ENCODE data around the gene TP63.
A peak's percentile ranks its signal among the peaks of the same experiment; 100 is the strongest.

Gene TP63

DNA sequence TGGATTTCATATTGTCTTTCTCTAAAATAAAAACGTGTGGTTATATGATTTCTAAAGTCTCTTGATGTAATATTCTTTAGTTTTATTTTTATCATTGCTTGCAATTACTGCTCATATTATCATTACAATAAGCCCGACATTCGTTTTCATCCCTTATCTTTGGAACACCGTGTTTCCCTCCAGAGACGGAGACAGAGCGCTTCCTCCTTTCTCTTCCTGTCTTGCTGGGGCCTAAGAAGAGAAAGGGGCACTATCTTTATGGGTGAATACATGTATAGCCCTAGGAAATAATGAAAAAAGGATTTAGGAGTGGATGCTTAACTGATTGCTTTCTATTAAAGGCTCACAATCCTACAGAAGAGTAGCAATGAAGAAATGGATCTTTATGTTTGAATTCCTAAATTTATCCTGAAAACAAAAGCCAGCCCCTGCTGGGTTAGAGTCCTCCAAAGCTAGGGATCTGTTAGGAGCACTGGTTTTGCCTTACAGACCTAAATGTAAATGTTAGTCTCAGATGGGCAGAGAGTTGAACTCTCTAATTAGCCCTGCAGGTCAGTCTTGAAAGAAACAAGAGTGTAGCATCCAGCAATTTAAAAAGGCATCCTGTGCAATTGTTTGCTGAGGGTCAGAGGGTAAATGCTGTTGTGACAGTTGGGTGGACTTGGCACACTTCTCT, 145.1 kb downstream of the TP63 start:
- TF ChIP-seq ZFX (IDR thresholded peaks at IDR 0.05; ENCODE audit: borderline replicate concordance): no peak
- TF ChIP-seq, protein P1, sequence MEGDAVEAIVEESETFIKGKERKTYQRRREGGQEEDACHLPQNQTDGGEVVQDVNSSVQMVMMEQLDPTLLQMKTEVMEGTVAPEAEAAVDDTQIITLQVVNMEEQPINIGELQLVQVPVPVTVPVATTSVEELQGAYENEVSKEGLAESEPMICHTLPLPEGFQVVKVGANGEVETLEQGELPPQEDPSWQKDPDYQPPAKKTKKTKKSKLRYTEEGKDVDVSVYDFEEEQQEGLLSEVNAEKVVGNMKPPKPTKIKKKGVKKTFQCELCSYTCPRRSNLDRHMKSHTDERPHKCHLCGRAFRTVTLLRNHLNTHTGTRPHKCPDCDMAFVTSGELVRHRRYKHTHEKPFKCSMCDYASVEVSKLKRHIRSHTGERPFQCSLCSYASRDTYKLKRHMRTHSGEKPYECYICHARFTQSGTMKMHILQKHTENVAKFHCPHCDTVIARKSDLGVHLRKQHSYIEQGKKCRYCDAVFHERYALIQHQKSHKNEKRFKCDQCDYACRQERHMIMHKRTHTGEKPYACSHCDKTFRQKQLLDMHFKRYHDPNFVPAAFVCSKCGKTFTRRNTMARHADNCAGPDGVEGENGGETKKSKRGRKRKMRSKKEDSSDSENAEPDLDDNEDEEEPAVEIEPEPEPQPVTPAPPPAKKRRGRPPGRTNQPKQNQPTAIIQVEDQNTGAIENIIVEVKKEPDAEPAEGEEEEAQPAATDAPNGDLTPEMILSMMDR (IDR thresholded peaks at IDR 0.05): no peak
- H3K27ac ChIP-seq: no peak overlapping the region

DNA sequence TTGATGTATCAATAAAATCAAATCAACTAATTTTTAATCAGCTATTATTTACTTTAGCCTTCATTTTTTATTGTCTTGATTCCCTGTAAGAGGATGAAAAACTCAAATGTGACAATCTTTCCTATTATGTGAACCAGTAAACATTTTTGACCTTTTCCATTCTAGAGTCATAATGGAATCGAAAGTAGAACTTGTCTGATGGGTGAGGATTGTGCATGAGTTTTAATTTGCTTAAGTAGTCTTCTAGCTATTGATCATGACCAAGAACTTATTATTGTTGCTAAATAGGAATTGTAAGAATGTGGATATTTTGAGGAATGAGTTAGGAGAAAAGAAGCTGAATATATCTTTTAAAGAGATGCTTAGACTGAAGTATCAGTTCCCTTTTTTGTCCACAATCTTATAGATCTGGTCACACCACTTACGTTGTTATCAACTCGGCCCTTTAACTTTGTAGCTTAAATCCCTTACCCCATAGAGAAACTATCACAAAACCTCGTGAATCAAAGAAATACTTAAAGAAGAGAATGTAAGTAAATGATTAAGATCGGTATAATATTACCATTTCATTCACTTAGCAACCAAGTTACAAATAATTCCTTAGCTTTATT, 147.3 kb downstream of the TP63 start:
- no peak overlapping the region for H3K27ac ChIP-seq

DNA sequence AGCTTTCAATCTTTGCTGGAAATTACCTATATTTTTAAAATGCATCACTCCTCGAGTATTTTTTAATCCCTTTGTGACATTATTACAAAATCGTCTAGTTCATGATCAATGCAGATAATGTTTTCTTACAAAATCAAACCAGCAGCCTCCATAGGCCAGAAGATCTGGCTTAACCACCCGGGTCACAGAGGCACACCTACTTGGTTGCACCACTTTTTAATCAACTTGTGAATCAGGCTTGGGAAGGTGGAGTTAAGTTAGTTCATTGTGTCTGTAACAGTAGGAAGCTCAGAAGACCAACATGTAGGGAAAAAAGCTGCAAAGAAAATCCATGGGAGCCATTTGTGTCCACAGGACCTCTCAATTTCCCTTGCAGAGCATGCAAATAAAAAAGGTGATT, 148.0 kb downstream of the TP63 start:
- no peak overlapping the region for H3K27ac ChIP-seq
- TF ChIP-seq, protein P1 (IDR thresholded peaks at IDR 0.05): no peak
- no peak for TF ChIP-seq ZFX (IDR thresholded peaks at IDR 0.05; ENCODE audit: borderline replicate concordance)

More for the DNA sequence above, 147.3 kb downstream of the TP63 start:
- no peak for TF ChIP-seq ZFX (IDR thresholded peaks at IDR 0.05; ENCODE audit: borderline replicate concordance)
- TF ChIP-seq, protein P1 (IDR thresholded peaks at IDR 0.05): no peak

DNA sequence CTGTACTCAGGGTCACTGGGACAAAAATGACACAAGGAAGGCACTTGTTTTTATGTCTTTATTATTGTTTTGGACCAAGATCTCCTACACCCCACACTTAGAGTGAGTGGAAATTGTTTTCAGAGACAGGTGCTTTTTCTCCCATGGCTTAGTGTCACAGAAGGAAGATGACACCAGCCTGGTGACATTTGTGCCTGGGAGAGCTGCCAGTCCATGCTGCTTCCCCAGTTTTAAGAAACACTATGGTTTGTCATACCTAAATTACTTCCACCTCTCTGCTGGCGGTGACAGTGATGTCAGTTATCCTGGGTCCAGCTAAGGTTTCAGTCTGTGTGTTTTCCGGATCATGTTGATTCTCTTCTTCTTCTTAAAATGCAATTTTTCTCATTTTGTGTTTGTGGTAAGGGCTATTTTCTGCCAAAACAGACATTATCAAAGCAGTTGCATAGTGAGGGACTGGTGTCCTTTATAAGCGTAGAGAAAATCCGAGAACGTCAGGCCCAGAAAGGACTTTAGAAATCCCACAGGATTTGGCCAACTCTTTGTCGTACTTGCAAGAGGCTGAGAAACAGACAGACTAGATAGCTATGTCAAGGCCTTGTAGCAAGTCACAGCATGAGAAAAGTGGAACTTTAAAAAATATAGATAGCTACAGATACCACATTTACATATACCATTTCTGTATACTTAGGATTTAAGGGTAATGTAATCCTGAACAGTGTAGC, 149.5 kb downstream of the TP63 start:
- H3K27ac ChIP-seq: no peak overlapping the region
- no peak for TF ChIP-seq ZFX (IDR thresholded peaks at IDR 0.05; ENCODE audit: borderline replicate concordance)
- TF ChIP-seq, protein P1 (IDR thresholded peaks at IDR 0.05): no peak

DNA sequence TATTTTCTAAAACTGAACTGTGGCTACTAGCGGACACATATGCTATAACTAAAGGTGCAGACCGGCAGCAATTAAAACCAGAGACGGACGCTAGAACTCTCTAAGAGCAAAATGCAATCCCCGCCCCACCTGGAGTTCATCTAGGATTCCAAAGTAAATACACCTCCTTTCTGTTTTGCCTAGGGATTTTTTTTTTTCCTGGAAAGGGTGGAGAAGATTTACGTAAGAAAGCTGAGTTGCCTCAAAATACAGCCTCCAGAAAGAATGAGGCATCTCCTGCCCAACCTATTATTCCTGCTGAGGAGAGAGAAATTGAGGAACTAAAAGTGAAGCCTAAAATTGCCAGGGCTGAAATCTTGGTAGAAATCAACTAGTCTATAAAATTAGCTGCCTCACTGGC, 150.2 kb downstream of the TP63 start:
- no peak for TF ChIP-seq ZFX (IDR thresholded peaks at IDR 0.05; ENCODE audit: borderline replicate concordance)
- TF ChIP-seq, protein P1 (IDR thresholded peaks at IDR 0.05): no peak
- H3K27ac ChIP-seq: no peak overlapping the region

DNA sequence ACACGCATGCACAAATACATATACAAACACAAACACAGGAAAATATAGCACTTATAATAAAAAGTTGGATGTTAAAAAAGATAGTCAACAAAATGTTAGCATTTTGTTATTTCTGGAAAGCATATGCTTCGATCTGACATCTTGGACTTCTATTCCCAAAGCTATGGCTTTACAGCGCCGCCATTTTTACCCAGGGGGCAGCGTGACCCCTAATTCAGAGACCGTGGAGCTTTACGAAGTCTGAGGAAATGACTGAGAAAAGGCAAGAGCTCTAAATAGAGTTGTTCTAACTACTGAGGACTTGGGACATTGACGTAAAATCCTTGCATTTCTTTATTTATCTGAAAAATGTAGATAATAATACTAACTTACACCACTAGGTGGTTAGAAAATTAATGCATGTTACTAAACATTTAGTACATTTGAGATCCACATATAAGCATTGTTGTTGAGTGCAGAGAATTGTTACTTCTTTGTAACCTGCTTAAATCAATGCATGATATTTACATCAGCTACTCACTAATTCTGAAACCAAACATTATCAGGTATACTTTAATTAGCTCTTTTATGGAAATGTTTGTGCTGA, 155.4 kb downstream of the TP63 start:
- TF ChIP-seq, protein P1 (IDR thresholded peaks at IDR 0.05): peak; percentile 31
- TF ChIP-seq ZFX (IDR thresholded peaks at IDR 0.05; ENCODE audit: borderline replicate concordance): no peak
- H3K27ac ChIP-seq: no peak overlapping the region
